ENCODE measurements around the gene CRACDL.

CRACDL gene

DNA sequence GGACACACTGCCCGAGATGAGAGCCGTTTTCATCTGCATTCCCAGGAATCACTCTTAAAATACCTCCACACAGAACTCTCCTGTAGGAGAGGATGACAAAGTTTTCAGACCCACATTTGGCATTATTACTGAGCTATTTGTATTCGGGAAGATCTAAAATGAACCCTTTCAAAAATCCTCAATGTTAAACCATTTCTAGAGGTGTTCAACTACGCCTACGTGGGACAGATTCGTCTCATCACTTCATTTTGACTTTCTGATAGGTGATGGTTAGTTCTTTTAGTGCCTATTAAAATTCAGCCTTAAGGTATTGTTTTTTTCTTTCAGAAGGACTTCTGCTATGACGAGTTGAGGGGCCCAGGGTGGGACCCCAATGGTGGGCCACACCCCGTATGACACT, 133.7 kb downstream of the CRACDL start:
- H3K4me3 ChIP-seq (ENCODE audit: low read length): no peak overlapping the region
- TF ChIP-seq ZNF274 (IDR thresholded peaks at IDR 0.05; ENCODE audit: low read depth, low read length): no peak

DNA sequence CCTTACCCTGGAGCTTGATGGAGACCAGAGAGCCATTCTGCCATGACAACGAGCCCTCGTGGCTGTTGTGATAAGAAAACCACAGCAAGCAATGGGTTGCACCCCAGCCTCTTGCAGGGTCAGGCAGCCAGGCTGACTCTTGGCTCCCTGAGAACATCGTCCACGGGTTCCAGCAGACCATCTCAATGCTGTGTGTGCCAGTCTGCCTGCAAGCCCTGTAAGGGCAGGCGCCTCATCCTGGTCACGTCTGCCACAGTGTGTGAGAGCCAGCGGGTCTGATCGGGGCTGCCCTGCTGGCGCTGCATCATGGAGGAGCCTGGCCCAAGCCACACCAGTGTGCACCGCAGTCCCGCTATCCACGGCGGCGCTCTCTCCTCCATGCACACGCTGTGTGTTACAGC, 134.1 kb downstream of the CRACDL start:
- no peak for TF ChIP-seq ZNF274 (IDR thresholded peaks at IDR 0.05; ENCODE audit: low read depth, low read length)
- H3K4me3 ChIP-seq (ENCODE audit: low read length): no peak overlapping the region

- TF ChIP-seq ZNF274 (IDR thresholded peaks at IDR 0.05; ENCODE audit: low read depth, low read length): no peak
- no peak overlapping the region for H3K4me3 ChIP-seq (ENCODE audit: low read length)
Observed at GRCh38 chr2:98801286-98801685, 134.7 kb downstream of the CRACDL start.

- no peak overlapping the region for H3K4me3 ChIP-seq (ENCODE audit: low read length)
- no peak for TF ChIP-seq ZNF274 (IDR thresholded peaks at IDR 0.05; ENCODE audit: low read depth, low read length)
Observed at GRCh38 chr2:98800330-98801064, 135.5 kb downstream of the CRACDL start.

- no peak for TF ChIP-seq ZNF274 (IDR thresholded peaks at IDR 0.05; ENCODE audit: low read depth, low read length)
- no peak overlapping the region for H3K4me3 ChIP-seq (ENCODE audit: low read length)
Observed at GRCh38 chr2:98799375-98800329, 136.4 kb downstream of the CRACDL start.

GRCh38 chr2:98796775-98797544, 139.1 kb downstream of the CRACDL start:
- no peak for TF ChIP-seq ZNF274 (IDR thresholded peaks at IDR 0.05; ENCODE audit: low read depth, low read length)
- no peak overlapping the region for H3K4me3 ChIP-seq (ENCODE audit: low read length)

GRCh38 chr2:98795891-98796676, 139.9 kb downstream of the CRACDL start:
- no peak for TF ChIP-seq ZNF274 (IDR thresholded peaks at IDR 0.05; ENCODE audit: low read depth, low read length)
- no peak overlapping the region for H3K4me3 ChIP-seq (ENCODE audit: low read length)

GRCh38 chr2:98793897-98794830, 141.9 kb downstream of the CRACDL start:
- no peak overlapping the region for H3K4me3 ChIP-seq (ENCODE audit: low read length)
- TF ChIP-seq ZNF274 (IDR thresholded peaks at IDR 0.05; ENCODE audit: low read depth, low read length): no peak

DNA sequence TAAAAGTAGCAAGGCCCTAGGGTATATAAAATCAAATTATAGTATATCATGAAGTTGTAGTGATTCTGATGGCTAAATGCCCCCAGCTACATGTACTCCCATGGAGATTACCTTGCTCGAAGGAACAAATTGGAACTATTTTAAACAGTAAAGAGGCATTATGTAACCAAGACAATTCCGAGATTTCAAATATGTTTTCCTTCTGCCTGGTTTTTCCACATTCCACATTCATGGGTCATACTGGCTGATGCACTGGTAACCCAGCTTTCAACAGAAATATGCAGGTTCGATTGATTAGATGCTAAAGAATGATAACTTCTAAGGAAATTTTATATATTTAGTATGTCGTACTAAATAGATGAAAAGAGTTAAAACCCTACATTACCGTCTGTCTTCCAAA, 142.8 kb downstream of the CRACDL start:
- no peak overlapping the region for H3K4me3 ChIP-seq (ENCODE audit: low read length)
- no peak for TF ChIP-seq ZNF274 (IDR thresholded peaks at IDR 0.05; ENCODE audit: low read depth, low read length)

GRCh38 chr2:98790221-98790620, 145.8 kb downstream of the CRACDL start:
- H3K4me3 ChIP-seq (ENCODE audit: low read length): no peak overlapping the region
- no peak for TF ChIP-seq ZNF274 (IDR thresholded peaks at IDR 0.05; ENCODE audit: low read depth, low read length)

- no peak overlapping the region for H3K4me3 ChIP-seq (ENCODE audit: low read length)
- TF ChIP-seq ZNF274 (IDR thresholded peaks at IDR 0.05; ENCODE audit: low read depth, low read length): no peak
Observed at GRCh38 chr2:98787700-98788099, 148.3 kb downstream of the CRACDL start.

- no peak for TF ChIP-seq ZNF274 (IDR thresholded peaks at IDR 0.05; ENCODE audit: low read depth, low read length)
- H3K4me3 ChIP-seq (ENCODE audit: low read length): no peak overlapping the region
Observed at GRCh38 chr2:98786179-98786578, 149.8 kb downstream of the CRACDL start.
